ENCODE measurements around the gene MEF2D.

MEF2D gene

DNA sequence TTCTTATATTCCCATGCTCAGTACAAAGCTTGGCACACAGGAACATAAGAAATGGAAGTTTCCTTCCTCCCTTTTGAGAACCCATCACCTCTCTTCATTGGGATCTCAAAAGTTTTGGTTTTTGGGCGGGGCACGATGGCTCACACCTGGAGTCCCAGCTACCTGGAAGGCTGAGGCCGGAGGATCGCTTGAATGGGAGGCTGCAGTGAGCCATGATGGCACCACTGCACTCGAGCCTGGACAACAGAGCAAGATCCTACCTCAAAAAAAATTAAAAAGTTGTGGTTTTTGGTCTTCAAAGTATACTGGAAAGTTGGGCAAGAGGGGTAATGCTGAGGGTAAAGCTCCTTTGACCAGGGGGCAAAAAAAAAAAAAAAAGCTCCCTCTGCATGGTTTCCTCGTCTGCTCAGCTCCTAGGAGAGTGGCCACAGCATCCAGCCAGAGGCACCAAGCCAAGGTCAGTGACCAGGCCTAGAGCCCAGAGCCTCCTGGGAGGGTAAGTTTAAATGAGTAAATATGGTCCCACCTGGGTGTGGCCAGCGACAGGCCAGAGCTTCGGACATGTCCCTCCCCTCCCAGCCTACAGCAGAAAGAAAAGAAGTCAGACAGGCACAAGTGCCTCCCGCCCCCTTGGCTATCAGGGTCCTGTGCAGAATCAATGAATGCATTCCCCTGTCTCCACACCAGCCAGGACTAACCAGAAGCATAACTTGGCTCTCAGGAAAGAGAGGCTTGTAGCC, 5.0 kb downstream of the MEF2D start:
- TF ChIP-seq CTCF (IDR thresholded peaks at IDR 0.05; ENCODE audit: low read depth, low read length, missing control alignments) = no peak
- no peak overlapping the region for H3K4me3 ChIP-seq (ENCODE audit: low read depth, low read length)
- in situ Hi-C loops (cut with HindIII; ENCODE audit: low sequenced_read_pairs) = no loop called here

GRCh38 chr1:156494309-156494895, 6.2 kb downstream of the MEF2D start:
- no peak overlapping the region for H3K4me3 ChIP-seq (ENCODE audit: low read depth, low read length)
- DNase-seq (ENCODE audit: low read depth) = no peak
- TF ChIP-seq CTCF (IDR thresholded peaks at IDR 0.05; ENCODE audit: low read depth, low read length, missing control alignments) = no peak
- in situ Hi-C loops (cut with HindIII; ENCODE audit: low sequenced_read_pairs) = no loop called here

More for the DNA sequence above, 5.0 kb downstream of the MEF2D start:
- no peak for DNase-seq (ENCODE audit: low read depth)

DNA sequence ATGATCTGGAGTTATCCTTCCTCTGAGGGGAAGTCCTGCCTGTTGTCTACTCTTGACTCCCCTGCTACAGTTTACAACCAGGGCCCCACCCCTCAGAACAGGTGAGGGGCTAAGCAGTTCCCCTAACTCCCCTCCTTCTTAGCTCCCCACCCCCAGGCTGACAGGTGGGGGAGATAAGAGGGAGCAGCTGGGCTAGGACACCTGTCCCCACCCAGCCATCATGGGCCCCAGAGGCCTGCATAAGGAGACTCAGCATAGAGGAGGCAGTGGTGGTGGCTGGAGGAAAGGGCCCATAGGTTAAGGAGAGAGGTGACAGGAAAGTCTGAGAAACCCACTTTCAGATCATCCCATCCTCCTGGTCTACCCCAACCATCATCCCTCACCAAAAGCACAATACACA, 6.8 kb downstream of the MEF2D start:
- TF ChIP-seq CTCF (IDR thresholded peaks at IDR 0.05; ENCODE audit: low read depth, low read length, missing control alignments) = no peak
- in situ Hi-C loops (cut with HindIII; ENCODE audit: low sequenced_read_pairs) = no loop called here
- no peak overlapping the region for H3K4me3 ChIP-seq (ENCODE audit: low read depth, low read length)
- DNase-seq (ENCODE audit: low read depth) = no peak

DNA sequence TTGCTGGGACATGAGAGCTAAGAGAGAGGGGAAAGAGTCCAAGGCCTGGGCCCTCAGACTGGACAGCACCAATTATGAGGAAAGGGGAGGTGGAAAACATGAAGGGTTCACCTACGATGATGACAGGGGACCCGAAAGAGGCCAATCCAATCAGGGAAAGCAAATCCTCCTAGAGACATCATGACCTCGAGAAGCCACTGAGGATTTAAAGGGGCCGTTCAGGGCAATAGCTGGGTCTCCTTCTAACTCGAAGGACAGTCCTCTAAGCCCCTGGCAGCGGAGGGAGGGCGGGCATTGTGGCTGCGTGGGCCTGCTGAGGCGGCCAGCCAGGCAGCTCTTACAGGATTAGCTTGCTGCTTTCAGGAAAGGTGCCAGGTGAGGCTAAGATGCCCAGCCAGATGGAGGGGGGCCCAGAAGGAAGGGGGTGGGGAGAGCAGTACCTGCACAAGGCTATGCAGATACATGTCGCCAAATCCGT, 7.4 kb downstream of the MEF2D start:
- TF ChIP-seq CTCF (IDR thresholded peaks at IDR 0.05; ENCODE audit: low read depth, low read length, missing control alignments) = no peak
- DNase-seq (ENCODE audit: low read depth) = no peak
- in situ Hi-C loops (cut with HindIII; ENCODE audit: low sequenced_read_pairs) = no loop called here
- H3K4me3 ChIP-seq (ENCODE audit: low read depth, low read length) = no peak overlapping the region

DNA sequence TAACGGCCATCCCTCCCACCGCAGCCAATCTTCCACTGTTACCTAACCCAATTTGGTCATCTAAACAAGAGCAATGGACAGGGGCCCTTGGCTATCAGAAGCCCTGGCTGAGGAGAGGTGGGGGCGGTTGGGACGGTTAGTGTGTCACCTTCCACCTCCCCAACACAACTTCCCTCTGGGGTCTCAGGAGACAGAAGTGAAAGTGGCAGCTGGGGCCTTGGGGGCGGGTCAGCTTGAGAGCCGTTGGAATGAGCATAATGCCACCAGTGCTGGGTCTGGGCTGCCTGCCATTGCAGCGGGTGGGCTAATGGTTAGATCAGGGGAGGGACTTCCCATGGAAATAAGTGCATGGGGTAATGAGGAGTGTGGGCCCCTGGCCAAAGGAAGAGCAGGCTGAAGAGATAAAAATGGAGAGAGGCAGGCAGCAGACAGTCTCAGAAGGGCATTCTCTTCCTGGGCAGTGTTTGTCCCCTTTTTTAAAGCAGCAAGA, 7.9 kb downstream of the MEF2D start:
- in situ Hi-C loops (cut with HindIII; ENCODE audit: low sequenced_read_pairs) = no loop called here
- no peak for TF ChIP-seq CTCF (IDR thresholded peaks at IDR 0.05; ENCODE audit: low read depth, low read length, missing control alignments)
- no peak overlapping the region for H3K4me3 ChIP-seq (ENCODE audit: low read depth, low read length)
- DNase-seq (ENCODE audit: low read depth) = no peak

GRCh38 chr1:156492013-156492590, 8.5 kb downstream of the MEF2D start:
- TF ChIP-seq CTCF (IDR thresholded peaks at IDR 0.05; ENCODE audit: low read depth, low read length, missing control alignments) = no peak
- DNase-seq (ENCODE audit: low read depth) = no peak
- in situ Hi-C loops (cut with HindIII; ENCODE audit: low sequenced_read_pairs) = no loop called here
- no peak overlapping the region for H3K4me3 ChIP-seq (ENCODE audit: low read depth, low read length)

Measured in astrocyte of the cerebellum (primary cell).